HG03442 (cell line): ENCODE measurements around the gene ADORA2A.

Experiments
- ATAC-seq: cut with Tn5 transposase; IDR thresholded peaks from one replicate; pipeline ENCODE4 v1.9.1; 2021; ENCODE audit warnings: mild to moderate bottlenecking, moderate library complexity; ENCODE audit not compliant: unreplicated experiment

ADORA2A gene

DNA sequence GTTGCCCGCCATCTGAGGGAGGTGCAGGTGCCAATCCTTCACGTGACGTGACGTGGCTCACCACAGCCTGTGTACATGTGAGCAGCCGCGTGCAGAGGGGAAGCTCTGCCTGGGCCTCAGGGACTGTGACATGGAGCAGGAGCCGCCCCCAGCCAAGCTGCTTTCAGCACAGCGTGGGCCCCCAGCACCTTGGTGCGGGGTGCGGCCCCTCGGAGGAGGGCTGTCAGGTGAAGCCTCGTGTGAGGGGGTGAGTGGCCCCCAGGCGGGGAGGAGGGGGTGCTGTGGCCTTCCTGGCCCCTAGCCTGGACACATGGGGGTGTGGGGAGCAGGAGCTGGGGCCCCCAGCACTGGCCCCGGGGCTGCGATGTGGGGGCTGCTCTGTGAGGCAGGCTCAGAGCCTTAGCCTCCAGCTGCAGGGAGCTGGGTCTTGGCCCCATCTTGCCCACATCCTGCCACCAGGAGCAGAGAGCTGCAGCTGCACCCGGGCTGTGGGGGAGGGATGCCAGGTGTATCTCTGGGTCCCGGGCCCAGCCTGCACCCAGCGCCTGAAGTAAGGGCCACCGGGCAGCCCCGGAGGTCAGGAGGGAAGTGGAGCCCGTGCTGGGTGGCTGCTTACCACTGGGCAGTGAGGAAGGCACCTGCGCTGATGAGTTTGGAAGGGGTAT, at the start of gene ADORA2A:
TSS of gene ADORA2A (plus strand) at position 100 of the 665 bp plus-strand sequence. CDS start 5,806 bp downstream, outside the sequence.
- ATAC-seq: peak; percentile 37

DNA sequence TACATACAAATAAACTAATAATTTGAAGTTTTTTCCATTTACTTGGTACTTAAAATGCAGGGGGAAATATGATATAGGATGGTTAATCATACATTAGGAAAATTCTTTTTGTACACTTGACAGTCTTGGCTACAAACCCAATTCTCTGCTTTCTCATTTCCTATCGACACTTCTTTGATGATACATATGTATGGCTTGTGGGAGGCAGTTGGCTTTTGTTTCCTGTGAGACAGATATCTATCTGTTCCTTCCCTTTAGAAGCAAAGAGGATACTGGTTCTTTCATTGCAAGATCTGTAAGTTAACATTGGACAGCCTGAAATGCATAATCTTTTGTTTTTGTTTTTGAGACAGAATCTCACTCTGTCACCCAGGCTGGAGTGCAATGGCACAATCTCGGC, 47.9 kb upstream of the ADORA2A start:
- ATAC-seq: no peak

DNA sequence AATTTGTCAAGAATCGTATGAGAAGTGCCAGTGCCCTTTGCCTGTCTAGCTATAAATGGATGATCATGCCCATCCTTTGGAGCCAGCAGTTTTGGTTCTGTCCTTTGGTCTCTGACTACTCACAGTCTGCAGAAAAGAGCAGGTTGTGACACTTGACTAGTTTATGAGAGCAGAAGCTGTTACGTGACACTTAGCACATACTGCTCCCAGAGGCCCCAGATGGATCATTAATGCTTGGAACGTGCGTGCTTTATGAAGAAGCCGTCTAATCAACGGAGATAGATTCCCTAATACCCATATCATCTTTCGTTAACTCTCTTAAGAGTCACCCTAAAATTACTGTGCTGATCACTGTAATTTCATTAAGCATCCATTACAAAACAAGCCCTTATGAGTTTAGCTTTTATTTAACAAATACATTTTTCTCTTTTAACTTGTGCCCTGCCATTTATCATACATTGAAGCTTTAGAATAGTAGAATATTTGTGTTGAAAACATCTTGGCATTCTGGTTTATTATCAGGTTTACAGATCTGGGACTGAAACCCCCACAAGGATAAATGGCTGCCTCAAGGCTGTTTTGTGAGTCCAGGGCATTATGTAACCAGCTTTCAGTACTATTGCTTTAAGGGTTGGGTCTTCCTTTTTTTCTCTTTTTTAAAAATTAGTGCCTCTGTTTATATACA, 47.0 kb upstream of the ADORA2A start:
- no peak for ATAC-seq

DNA sequence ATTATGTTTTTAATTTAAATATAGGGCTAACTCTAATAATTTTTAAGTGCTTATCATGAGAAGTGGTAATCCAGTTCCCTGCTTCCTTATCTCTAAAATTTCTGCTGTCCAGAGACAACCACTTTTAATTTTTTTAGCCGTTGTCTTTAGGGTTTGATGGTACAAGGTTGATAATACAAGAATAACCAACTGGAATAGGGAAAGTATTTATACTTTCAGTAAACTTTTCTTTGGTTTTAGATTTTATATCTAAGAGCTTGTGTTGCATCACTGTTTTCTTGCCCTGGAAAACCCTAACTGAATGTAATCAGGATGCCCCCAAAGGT, 46.5 kb upstream of the ADORA2A start:
- ATAC-seq: no peak

DNA sequence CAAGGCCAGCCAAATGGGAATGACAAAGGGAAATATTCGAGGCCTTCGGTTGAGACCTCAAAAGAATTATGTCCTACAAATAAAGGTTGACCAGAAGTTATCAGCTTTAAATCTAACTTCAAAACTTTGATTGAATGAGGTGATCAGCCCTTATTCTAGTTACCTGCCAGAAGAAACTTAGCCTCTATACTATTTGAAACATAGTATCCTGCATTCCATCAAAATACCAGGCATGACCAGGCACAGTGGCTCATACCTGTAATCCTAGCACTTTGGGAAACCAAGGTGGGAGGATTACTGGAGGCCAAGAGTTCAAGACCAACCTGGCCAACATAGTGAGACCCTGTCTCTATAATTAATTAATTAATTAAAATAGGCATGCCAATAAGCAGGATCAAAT, 44.3 kb upstream of the ADORA2A start:
- ATAC-seq: no peak

DNA sequence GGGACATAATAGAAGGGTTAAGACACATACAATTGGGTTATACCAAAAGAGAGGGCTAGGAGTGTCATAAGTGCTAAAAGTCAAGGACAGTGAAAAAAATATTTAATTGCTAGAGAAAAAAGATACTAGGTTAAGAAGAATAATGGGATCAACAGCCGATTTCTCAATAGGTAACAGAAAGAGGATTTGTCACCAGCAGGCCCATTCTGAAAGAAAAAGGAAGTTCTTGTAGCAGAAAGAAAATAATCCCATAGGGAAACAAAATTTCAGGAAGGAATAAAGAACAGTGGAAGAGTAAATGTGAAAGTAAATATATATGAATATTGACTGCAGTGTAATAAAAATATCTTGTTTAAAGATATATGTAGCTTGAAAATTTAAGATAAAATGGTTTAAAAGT, 43.3 kb upstream of the ADORA2A start:
- ATAC-seq: no peak

DNA sequence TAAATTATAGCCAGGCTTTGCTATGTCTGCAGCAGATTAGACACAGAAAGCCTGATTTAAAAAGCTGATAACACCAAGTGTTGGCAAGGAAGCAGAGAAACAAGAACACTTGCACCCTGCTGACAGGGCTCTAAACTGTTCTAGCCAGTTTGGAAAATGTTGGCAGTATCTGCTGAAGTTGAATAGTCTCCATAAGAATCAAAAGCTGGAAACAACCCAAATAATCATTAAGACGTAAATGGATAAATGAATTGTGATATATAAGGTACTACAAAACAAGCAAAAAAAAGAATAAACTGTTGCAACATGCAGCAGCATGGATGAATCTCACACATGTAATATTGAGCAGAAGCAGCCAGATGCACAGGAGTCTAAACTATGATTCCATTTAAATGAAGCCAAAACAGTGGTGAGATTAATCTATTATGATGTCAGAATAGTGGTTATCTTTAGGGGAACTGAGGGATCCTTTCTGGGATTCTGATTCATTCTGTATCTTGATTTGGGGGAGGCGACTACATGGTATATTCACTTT, 40.4 kb upstream of the ADORA2A start:
- ATAC-seq: no peak

DNA sequence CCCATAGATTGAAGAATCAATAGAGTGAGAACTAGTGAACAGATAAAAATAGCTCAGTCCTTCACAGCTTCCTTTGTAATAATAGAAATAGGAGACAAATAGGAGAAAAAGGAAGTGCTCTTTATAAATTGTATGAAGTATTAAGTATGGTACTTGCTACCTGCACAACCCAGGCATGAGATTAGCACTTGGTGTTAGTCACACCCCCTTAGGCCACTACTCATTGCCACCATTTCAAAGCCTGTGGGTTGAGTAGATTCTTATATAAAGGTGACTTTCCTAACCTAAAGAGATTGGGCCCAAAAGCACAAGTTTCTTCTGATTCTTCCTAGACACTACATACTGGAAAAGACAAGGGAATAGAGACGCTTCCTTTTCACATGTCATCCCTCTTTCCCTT, 37.7 kb upstream of the ADORA2A start:
- ATAC-seq: no peak

DNA sequence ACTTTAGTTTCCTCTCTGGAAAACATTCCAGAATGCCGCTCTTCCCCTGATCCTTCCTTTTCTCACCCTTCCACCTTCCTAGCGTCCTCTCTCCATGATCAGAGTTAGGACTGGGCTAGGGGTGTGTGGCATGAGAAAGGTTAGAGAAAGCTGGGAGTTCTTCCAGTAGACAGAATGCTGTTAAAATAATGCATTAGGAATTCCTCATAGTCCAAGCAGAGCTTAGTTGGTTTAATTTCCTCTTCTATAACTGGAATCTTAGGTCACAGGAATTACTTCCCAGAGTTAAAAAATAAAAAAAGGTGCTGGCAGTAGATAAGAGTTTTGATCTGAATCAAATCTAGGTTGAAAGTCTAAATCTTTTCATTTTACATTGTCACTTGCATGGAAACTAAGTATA, 37.2 kb upstream of the ADORA2A start:
- ATAC-seq: no peak

DNA sequence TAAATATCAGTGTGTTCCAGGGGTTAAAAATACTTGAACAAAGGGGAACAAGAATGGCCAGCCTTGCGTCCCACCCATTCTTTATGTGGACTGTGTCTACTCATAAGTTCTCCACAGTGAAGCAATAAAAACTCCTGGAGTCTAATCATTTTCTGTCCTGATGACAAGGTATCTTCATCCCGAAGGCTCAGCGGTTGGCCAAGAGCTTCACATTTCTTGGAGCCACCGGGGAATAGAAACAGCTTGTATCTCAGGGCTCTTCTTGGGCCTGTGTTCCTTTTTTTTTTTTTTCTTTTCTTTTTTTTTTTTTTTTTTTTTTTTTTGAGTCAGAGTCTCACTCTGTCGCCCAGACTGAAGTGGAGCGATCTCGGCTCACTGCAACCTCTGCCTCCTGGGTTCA, 36.8 kb upstream of the ADORA2A start:
- no peak for ATAC-seq

DNA sequence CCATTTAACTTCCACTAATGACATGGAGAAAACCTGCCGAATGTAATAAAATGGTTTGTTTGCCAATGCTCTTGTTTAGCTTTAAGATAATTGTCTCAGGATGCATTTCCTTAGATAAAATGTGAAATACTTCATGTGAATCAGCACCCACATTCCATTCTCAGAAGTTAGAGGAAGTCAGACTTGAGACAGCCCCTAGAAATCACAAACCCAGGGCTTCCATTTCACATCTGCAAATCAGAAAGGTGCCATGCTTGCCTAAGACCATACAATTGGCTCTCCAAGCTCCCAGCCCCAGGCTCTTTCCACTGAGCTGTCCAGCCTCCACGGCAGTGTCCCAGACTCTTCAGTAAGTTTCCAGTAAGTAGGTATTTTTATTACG, 35.6 kb upstream of the ADORA2A start:
- no peak for ATAC-seq

DNA sequence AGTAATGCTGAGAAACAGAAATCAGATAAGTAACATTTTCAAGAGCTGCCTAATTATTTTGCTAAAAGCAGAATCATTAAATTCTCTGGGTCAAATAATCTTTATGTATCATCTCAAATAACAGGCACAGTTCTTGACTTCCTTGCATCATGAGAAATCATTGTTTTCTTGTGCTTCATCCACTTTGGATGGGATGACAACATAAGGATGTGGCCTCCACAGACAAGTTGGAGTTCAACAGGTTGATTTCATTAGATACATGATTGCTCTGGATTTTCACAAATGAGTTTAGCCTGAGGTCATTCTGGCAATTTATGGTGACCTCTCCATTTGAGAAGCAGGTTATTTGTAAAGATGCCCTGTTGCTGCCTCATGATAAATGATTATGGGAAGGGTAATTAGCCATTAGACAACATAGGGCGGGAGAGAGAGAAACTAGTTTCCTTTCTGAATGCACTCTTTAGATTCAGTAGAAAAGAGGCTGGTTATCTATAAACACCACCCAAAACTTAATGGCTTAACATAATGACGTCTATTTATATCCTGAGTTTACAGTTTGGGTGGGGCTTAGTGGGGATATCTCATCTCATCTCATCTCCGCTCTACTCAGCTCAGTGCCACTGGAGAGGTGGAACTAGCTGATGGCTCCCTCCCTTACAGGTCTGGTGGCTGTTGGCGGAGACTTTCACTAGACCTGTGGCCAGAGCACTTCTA, 35.0 kb upstream of the ADORA2A start:
- no peak for ATAC-seq

DNA sequence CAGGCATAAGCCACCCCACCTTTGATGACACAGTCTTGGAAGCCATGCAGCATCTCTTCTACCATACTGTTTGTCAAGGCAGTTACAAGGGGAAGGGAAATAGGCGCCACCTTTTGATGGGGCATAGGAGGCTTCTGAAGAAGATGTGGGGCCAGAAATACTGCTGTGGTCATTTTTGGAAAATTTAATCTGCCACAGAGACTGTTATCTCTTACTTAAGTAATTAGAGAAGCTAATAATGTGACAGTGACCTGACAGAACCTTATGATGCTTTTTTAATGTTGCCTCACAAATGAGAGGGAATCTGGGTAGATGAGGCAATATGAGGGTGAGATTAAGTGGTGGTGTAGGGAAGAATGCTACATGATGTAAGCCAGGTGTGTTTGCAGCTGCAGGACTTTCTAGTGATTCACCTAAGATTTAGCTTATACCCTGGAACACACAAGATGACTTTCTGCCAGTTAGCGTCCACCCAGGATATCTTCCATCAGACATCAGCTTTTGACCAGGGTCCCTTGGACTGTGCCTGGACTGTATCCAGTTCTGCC, 34.3 kb upstream of the ADORA2A start:
- ATAC-seq: no peak

DNA sequence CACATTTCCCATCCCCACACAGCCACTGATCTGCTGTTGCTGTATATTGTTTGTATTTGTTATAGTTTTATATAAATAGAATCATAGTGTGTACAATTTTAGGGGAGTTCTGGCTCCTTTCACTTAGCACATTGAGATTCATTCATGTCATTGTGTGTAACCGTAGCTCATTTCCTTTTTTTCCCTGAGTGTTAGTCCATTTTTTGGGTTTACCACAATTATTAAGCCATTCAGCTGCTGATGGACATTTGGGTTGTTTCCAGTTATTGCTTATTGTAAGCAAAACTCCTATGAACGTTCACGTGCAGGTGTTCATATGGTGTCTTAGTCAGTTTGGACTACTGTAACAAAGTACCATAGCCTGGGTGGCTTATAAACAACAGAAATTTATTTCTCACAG, 33.6 kb upstream of the ADORA2A start:
- no peak for ATAC-seq

DNA sequence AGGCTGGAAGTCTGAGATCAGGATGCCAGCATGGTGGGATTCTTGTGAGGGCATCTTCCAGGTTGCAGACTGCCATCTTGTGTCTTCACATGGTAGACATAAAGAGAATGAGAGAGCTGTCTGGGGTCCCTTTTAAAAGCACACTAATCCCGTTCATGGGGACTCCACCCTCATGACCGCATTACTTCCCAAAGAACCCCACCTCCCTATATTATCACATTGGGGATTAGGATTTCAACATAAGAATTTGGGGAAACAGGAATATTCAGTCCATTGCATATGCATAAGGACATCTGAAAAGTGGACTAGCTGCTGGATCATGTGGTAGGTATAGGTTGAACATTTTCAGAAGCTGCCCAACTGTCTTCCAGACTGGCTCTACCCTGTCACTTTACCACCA, 33.1 kb upstream of the ADORA2A start:
- no peak for ATAC-seq

DNA sequence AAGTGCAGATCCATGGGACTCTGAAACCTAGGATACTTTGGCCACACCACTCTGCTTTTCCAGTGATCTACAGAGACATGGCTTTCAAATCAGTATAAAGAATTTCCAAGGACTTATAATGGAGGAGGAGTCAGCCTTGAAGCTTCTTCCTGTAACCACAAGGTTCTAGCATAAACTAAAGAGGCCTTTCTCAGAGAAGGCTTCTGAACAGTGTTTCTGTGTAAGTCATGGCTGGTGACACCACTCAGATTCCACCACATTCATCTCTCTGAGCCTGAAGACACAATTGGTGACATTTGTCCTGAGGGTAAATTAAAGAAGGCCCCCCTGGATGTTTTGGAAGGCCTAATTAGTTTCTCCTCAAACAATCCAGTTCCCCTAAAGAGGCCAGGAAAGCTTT, 29.0 kb upstream of the ADORA2A start:
- ATAC-seq: no peak

DNA sequence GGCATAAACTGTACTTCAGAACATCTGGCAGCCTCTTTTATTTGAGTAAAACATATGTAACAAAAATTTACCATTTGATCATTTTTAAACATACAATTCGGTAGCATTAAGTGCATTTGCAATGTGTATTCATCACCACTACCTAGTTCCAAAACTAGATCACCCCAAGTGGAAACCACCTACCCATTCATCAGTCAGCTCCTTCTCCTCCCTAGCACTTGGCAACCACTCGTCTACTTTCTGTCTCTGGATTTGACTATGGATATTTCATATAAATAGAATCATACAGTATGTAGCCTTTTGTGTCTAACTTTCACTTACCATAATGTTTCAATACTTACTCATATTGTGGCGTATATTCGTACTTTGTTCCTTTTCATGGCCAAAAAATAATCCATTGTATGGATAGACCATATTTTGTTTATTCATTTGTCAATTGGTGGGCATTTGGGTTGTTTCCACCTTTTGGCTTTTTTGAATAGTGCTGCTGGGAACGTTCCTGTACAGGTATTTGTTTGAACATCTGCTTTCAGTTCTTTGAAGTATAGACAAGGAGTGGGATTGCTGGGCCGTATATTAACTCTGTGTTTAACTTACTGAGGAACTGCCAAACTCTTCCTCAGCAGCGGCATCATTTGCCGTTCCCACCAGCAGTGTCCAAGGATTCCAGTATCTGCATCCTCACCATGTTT, 27.2 kb upstream of the ADORA2A start:
- no peak for ATAC-seq

DNA sequence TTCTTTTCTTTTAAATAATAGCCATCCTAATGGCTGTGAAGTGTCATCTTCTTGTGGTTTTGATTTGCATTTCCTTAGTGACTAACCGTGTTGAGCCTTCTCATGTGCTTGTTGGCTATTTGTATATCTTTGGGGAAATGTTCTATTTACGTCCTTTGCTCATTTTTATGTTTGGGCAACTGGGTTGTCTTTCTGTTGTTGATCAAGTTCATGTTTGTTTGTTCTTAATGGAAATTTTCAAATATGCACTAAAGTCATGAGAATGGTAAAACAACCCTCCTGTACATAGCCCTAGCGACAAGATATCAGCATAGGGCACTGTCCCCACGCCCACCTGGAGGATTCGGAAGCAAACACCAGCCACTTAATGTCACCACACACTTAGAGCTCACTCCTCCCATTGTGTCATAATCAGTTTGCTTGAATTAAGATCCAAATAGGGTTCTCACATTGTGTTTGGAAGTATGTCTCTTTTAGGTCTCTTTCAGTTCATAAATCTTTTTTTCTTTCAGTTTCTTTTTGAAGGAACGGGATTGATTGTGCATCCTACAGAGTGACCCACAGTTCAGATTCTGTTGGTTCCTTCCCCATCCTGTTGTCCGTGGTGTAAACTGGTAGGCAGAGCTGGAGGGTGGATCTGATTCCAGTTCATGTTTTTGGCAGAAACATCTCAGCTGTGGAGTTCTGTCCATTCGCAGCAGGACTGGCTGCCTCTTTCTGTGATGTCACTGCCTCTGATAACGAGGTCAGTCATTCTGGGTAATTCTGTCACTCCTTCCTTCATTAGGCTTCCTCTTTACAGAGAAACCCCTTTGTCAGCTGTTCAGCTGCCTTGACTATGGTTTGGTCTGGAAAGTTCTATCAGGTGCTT, 26.4 kb upstream of the ADORA2A start:
- peak; percentile 37 for ATAC-seq

DNA sequence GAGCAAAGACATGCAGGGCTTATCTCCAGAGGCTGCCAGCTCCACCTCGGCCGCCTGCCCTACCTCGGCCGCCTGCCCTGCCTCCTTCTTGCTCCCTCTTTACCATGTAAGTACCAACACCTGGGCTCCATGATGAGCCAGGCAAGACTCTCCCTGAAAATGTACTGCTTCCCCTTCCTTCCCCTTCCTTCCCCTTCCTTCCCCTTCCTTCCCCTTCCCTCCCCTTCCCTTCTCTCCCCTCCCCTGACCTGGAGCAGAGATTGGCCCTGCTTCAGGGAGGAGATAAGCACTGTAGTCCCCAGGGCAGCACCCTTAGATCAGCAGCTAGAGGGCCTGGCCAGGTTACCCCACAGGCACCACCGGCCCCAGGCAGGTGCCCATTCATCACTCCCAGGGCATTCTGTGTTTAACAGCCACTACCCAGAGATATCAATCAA, 25.4 kb upstream of the ADORA2A start:
- ATAC-seq: no peak
